MM.1S (cell line): ENCODE data around the gene FGF14.

Source experiments
- CTCF ChIP-seq: fragments of 300-600 bp; sonication (generic); IDR thresholded peaks from 2 replicates; pipeline ENCODE4 v1.5.1; 2016; ENCODE audit warnings: antibody characterized with exemption, low read length, mixed read lengths
- EZH2 ChIP-seq: fragments of 300-600 bp; sonication (generic); optimal IDR thresholded peaks from 2 replicates; pipeline ENCODE3; 2017; ENCODE audit warnings: low read depth, mild to moderate bottlenecking, antibody characterized with exemption, low read length, mixed read lengths

GRCh38 chr13:101795025-101795424 lies 606.8 kb downstream of the FGF14 start:
- TF ChIP-seq CTCF (no peak), EZH2 (no peak)
